Measurements from ENCODE around the gene DOCK2. TPM values are rescaled to one million over a fixed set of nuclear protein-coding genes. Genes with fewer than 3 reads are reported as not detected.

DOCK2 gene
- total and polyA plus RNA-seq, 2 donors, result 34.6 to 99.4 TPM

DNA sequence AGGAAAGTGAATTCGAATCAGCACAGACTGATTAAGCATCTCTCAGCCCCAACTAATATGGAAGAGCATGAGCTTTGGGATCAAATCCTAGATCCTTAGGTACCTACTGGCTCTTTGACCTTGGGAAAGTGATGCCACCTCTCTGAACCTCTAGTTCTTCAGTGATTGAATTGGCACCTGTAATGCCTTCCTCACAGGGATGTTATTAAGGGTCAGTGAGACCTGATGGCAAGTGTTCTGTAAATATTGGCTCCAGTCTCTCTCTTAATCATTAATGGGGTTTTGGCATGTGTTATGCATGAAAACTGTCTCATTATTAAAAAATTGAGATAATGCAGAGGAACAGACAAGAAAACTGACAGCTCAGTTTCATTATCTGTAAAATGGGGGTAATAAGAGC lies 227.4 kb downstream of the DOCK2 start:
- Histone ChIP-seq H3K27me3 (ENCODE audit: control insufficient read depth in 2 of 2, insufficient read depth in 1 of 2, low read length in 1 of 2) (no peaks in the 10 kb centered on the region), H3K9me3 (ENCODE audit: control insufficient read depth in 2 of 2, insufficient read depth in 1 of 2, low read length in 1 of 2) (no peaks in the 10 kb centered on the region), H3K4me3 (ENCODE audit: low read length in 2 of 2) (no peak overlapping the region), H3K27ac (ENCODE audit: low read depth in 1 of 2, low read length in 1 of 2) (no peak overlapping the region), H3K4me1 (ENCODE audit: control insufficient read depth in 2 of 2, insufficient read depth in 2 of 2, low read length in 2 of 2) (no peaks in the 10 kb centered on the region), H3K36me3 (ENCODE audit: control insufficient read depth in 2 of 2, insufficient read depth in 2 of 2, low read length in 1 of 2) (peaks cover 4 to 19% of the 10 kb centered on the region in 2 donors)
- DNase-seq (ENCODE audit: low read depth in 6 of 9, low spot score in 9 of 9), result no peak
- 95% methylated on average over 1 of the region's 1 CpG for WGBS

- Histone ChIP-seq H3K4me3 (ENCODE audit: low read length in 2 of 2) (no peak overlapping the region), H3K9me3 (ENCODE audit: control insufficient read depth in 2 of 2, insufficient read depth in 1 of 2, low read length in 1 of 2) (no peaks in the 10 kb centered on the region), H3K36me3 (ENCODE audit: control insufficient read depth in 2 of 2, insufficient read depth in 2 of 2, low read length in 1 of 2) (peaks cover 8 to 19% of the 10 kb centered on the region in 2 donors), H3K27ac (ENCODE audit: low read depth in 1 of 2, low read length in 1 of 2) (no peak overlapping the region), H3K27me3 (ENCODE audit: control insufficient read depth in 2 of 2, insufficient read depth in 1 of 2, low read length in 1 of 2) (no peaks in the 10 kb centered on the region), H3K4me1 (ENCODE audit: control insufficient read depth in 2 of 2, insufficient read depth in 2 of 2, low read length in 2 of 2) (no peaks in the 10 kb centered on the region)
- no peak for DNase-seq (ENCODE audit: low read depth in 6 of 9, low spot score in 9 of 9)
- WGBS, result over 99% methylated on average over 2 of the region's 2 CpGs
Observed at GRCh38 chr5:169867347-169867746, 230.3 kb downstream of the DOCK2 start.

DNA sequence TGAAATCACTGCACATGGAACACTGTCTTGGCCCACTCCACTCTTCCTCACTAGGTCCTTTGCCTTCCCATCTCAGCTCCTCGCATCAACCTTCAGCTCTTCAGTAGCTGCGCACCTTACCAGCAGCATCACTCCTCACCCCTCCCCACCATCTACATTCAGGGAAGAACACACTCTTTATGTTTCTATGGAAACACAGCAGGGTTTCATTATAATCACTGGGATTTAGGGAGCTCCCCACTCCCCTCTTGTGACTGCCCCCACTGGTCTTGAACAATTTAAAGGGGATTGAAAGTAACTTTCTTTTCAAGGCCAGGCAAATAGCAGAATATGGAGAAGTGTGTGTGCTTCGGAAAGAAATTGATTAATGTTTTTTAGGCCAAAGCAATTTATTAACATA lies 232.0 kb downstream of the DOCK2 start:
- Histone ChIP-seq H3K4me3 (ENCODE audit: low read length in 2 of 2) (no peak overlapping the region), H3K9me3 (ENCODE audit: control insufficient read depth in 2 of 2, insufficient read depth in 1 of 2, low read length in 1 of 2) (no peaks in the 10 kb centered on the region), H3K36me3 (ENCODE audit: control insufficient read depth in 2 of 2, insufficient read depth in 2 of 2, low read length in 1 of 2) (peaks cover 5 to 14% of the 10 kb centered on the region in 2 donors), H3K27me3 (ENCODE audit: control insufficient read depth in 2 of 2, insufficient read depth in 1 of 2, low read length in 1 of 2) (no peaks in the 10 kb centered on the region), H3K27ac (ENCODE audit: low read depth in 1 of 2, low read length in 1 of 2) (no peak overlapping the region), H3K4me1 (ENCODE audit: control insufficient read depth in 2 of 2, insufficient read depth in 2 of 2, low read length in 2 of 2) (no peaks in the 10 kb centered on the region)
- WGBS, result 98% methylated on average over 3 of the region's 3 CpGs
- no peak for DNase-seq (ENCODE audit: low read depth in 6 of 9, low spot score in 9 of 9)

DNA sequence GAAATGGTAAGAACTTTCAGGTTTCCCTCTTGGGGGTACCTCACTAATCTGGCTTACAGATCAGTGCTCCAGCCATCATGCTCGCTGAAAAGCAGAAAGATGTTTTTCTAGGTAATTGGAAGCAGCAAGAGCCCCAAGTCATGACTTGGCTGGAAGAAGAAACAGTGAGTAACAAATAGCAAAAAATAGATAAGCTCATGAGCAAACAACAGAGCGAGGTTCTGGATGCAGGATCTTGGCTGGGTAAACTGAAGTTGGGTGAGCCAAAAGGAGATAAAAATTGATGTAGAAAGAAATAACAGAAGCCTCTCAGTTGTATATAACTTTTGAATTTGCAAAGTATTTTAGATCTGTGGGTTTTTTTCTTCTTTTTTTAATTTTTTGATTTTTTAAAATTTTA lies 233.1 kb downstream of the DOCK2 start:
- 96% methylated on average over 2 of the region's 2 CpGs for whole genome bisulfite sequencing
- no peak overlapping the region for H3K4me3 ChIP-seq (ENCODE audit: low read length in 2 of 2)
- H3K27ac ChIP-seq (ENCODE audit: low read depth in 1 of 2, low read length in 1 of 2), result no peak overlapping the region
- DNase-seq (ENCODE audit: low read depth in 6 of 9, low spot score in 9 of 9), result no peak
- no peaks in the 10 kb centered on the region for H3K4me1 ChIP-seq (ENCODE audit: control insufficient read depth in 2 of 2, insufficient read depth in 2 of 2, low read length in 2 of 2)
- H3K27me3 ChIP-seq (ENCODE audit: control insufficient read depth in 2 of 2, insufficient read depth in 1 of 2, low read length in 1 of 2), result no peaks in the 10 kb centered on the region
- peaks cover 4 to 14% of the 10 kb centered on the region in 2 donors for H3K36me3 ChIP-seq (ENCODE audit: control insufficient read depth in 2 of 2, insufficient read depth in 2 of 2, low read length in 1 of 2)
- H3K9me3 ChIP-seq (ENCODE audit: control insufficient read depth in 2 of 2, insufficient read depth in 1 of 2, low read length in 1 of 2), result no peaks in the 10 kb centered on the region

DNA sequence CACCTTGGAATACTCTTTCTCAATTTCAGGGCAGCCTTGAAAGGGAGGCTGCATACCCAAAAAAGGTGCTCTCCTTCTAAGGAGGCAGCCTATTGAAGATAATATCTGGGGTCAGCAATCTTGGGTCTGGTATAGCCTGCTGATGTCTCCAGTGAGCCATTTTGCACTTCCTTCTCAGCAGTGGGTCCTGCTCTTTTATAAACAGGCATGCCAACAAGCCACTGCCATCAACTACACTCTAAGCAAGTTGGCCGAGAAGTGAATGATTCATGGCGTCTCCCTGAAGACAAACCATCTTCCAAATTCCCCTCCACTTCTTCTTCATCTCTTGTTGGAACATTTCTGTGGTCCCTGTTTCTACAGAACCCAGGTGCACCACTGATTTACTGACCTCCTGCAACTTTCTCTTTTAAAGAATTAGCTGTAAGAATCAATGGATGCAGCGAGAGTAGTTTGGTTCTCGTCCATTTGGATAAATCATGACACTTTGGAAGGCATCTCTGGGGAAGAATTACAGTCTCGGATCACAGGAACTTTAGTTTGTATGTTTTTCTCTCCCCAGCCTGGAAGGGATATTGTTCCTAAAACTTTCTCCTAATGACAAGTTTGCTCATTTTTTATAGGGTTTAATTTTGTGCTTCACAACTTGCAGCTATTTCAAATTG lies 234.9 kb downstream of the DOCK2 start:
- peaks cover 4 to 8% of the 10 kb centered on the region in 2 donors for H3K36me3 ChIP-seq (ENCODE audit: control insufficient read depth in 2 of 2, insufficient read depth in 2 of 2, low read length in 1 of 2)
- WGBS, result 96% methylated on average over 5 of the region's 5 CpGs

DNA sequence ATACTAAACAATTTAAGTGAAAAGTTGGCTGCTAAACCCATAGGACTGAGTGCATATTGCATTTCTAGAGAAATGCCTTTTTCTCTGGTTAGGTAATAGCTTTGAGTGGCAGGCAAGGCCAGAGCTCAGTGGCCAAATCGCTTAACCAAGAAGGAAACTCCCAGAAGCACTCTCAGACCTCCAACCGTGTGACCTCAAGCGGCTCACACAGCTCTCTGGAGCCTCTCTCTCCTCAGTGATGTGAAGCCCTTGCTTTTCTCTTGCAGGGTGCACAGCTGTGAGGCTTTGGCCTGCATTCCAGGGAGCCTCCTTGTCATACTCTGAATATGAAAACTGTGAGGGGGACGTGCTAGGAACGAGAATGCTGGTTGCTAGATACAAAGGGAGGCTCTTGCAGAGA lies 236.6 kb downstream of the DOCK2 start:
- 94% methylated on average over 5 of the region's 5 CpGs for WGBS
- no peak overlapping the region for H3K27ac ChIP-seq (ENCODE audit: low read depth in 1 of 2, low read length in 1 of 2)
- H3K36me3 ChIP-seq (ENCODE audit: control insufficient read depth in 2 of 2, insufficient read depth in 2 of 2, low read length in 1 of 2), result peaks cover 4 to 6% of the 10 kb centered on the region in 2 donors
- H3K4me1 ChIP-seq (ENCODE audit: control insufficient read depth in 2 of 2, insufficient read depth in 2 of 2, low read length in 2 of 2), result no peaks in the 10 kb centered on the region
- H3K4me3 ChIP-seq (ENCODE audit: low read length in 2 of 2), result no peak overlapping the region
- DNase-seq (ENCODE audit: low read depth in 6 of 9, low spot score in 9 of 9), result no peak
- H3K27me3 ChIP-seq (ENCODE audit: control insufficient read depth in 2 of 2, insufficient read depth in 1 of 2, low read length in 1 of 2), result no peaks in the 10 kb centered on the region
- H3K9me3 ChIP-seq (ENCODE audit: control insufficient read depth in 2 of 2, insufficient read depth in 1 of 2, low read length in 1 of 2), result no peaks in the 10 kb centered on the region

More for the DNA sequence above, 234.9 kb downstream of the DOCK2 start:
- no peak overlapping the region for H3K27ac ChIP-seq (ENCODE audit: low read depth in 1 of 2, low read length in 1 of 2)
- no peaks in the 10 kb centered on the region for H3K9me3 ChIP-seq (ENCODE audit: control insufficient read depth in 2 of 2, insufficient read depth in 1 of 2, low read length in 1 of 2)
- H3K4me1 ChIP-seq (ENCODE audit: control insufficient read depth in 2 of 2, insufficient read depth in 2 of 2, low read length in 2 of 2), result no peaks in the 10 kb centered on the region
- no peak for DNase-seq (ENCODE audit: low read depth in 6 of 9, low spot score in 9 of 9)
- no peak overlapping the region for H3K4me3 ChIP-seq (ENCODE audit: low read length in 2 of 2)
- no peaks in the 10 kb centered on the region for H3K27me3 ChIP-seq (ENCODE audit: control insufficient read depth in 2 of 2, insufficient read depth in 1 of 2, low read length in 1 of 2)

GRCh38 chr5:169874621-169875020 lies 237.5 kb downstream of the DOCK2 start:
- WGBS, result 98% methylated on average over 4 of the region's 4 CpGs
- DNase-seq (ENCODE audit: low read depth in 6 of 9, low spot score in 9 of 9), result no peak
- no peak overlapping the region for H3K27ac ChIP-seq (ENCODE audit: low read depth in 1 of 2, low read length in 1 of 2)
- peaks cover 0 to 4% of the 10 kb centered on the region in 2 donors for H3K36me3 ChIP-seq (ENCODE audit: control insufficient read depth in 2 of 2, insufficient read depth in 2 of 2, low read length in 1 of 2)
- no peaks in the 10 kb centered on the region for H3K4me1 ChIP-seq (ENCODE audit: control insufficient read depth in 2 of 2, insufficient read depth in 2 of 2, low read length in 2 of 2)
- H3K4me3 ChIP-seq (ENCODE audit: low read length in 2 of 2), result no peak overlapping the region
- no peaks in the 10 kb centered on the region for H3K27me3 ChIP-seq (ENCODE audit: control insufficient read depth in 2 of 2, insufficient read depth in 1 of 2, low read length in 1 of 2)
- no peaks in the 10 kb centered on the region for H3K9me3 ChIP-seq (ENCODE audit: control insufficient read depth in 2 of 2, insufficient read depth in 1 of 2, low read length in 1 of 2)

GRCh38 chr5:169875091-169875728 lies 238.1 kb downstream of the DOCK2 start:
- Histone ChIP-seq H3K9me3 (ENCODE audit: control insufficient read depth in 2 of 2, insufficient read depth in 1 of 2, low read length in 1 of 2) (no peaks in the 10 kb centered on the region), H3K27ac (ENCODE audit: low read depth in 1 of 2, low read length in 1 of 2) (no peak overlapping the region), H3K4me3 (ENCODE audit: low read length in 2 of 2) (no peak overlapping the region), H3K4me1 (ENCODE audit: control insufficient read depth in 2 of 2, insufficient read depth in 2 of 2, low read length in 2 of 2) (no peaks in the 10 kb centered on the region), H3K36me3 (ENCODE audit: control insufficient read depth in 2 of 2, insufficient read depth in 2 of 2, low read length in 1 of 2) (no peaks in the 10 kb centered on the region), H3K27me3 (ENCODE audit: control insufficient read depth in 2 of 2, insufficient read depth in 1 of 2, low read length in 1 of 2) (no peaks in the 10 kb centered on the region)
- no peak for DNase-seq (ENCODE audit: low read depth in 6 of 9, low spot score in 9 of 9)
- 96% methylated on average over 8 of the region's 8 CpGs for WGBS

- H3K4me1 ChIP-seq (ENCODE audit: control insufficient read depth in 2 of 2, insufficient read depth in 2 of 2, low read length in 2 of 2), result no peaks in the 10 kb centered on the region
- no peaks in the 10 kb centered on the region for H3K27me3 ChIP-seq (ENCODE audit: control insufficient read depth in 2 of 2, insufficient read depth in 1 of 2, low read length in 1 of 2)
- DNase-seq (ENCODE audit: low read depth in 6 of 9, low spot score in 9 of 9), result no peak
- H3K4me3 ChIP-seq (ENCODE audit: low read length in 2 of 2), result no peak overlapping the region
- 98% methylated on average over 4 of the region's 4 CpGs for WGBS
- no peak overlapping the region for H3K27ac ChIP-seq (ENCODE audit: low read depth in 1 of 2, low read length in 1 of 2)
- H3K9me3 ChIP-seq (ENCODE audit: control insufficient read depth in 2 of 2, insufficient read depth in 1 of 2, low read length in 1 of 2), result no peaks in the 10 kb centered on the region
- H3K36me3 ChIP-seq (ENCODE audit: control insufficient read depth in 2 of 2, insufficient read depth in 2 of 2, low read length in 1 of 2), result no peaks in the 10 kb centered on the region
Observed at GRCh38 chr5:169875731-169876130, 238.7 kb downstream of the DOCK2 start.

Data from thymus (tissue), 11 donors.